Omental fat pad (tissue), 4 donors: ENCODE results near the gene LCLAT1. TPM values are rescaled to one million over a fixed set of nuclear protein-coding genes. Genes with fewer than 3 reads are reported as not detected.

Experiments
- ATAC-seq: fragments of 150-250 bp; one replicate; pipeline ENCODE4 v1.9.1; 2016; ENCODE audit warnings: mild to moderate bottlenecking, moderate library complexity; ENCODE audit not compliant: low FRiP score
- DNase-seq: peaks from one replicate; pipeline ENCODE4 v3.0.0-alpha.2; 2019; ENCODE audit warnings: low spot score
- total RNA-seq, 4 donors: library from RNA; depleted of rRNA; stranded (reverse); fragments of >200 nt; gene quantifications; one replicate each; pipeline ENCODE4 v1.1.0, GENCODE V29; 2016
- TF ChIP-seq, protein P1 (sequence below), 3 donors: fragments of 450-650 bp; IDR thresholded peaks; one replicate each; pipeline ENCODE4 v1.5.1; 2016 to 2017; ENCODE audit warnings: antibody characterized with exemption in 3 of 3, mild to moderate bottlenecking in 3 of 3, moderate library complexity in 2 of 3

Gene LCLAT1
- total RNA-seq, 4 donors from 2014 or later, result 6.7 to 10.9 (median 8.7) TPM

DNA sequence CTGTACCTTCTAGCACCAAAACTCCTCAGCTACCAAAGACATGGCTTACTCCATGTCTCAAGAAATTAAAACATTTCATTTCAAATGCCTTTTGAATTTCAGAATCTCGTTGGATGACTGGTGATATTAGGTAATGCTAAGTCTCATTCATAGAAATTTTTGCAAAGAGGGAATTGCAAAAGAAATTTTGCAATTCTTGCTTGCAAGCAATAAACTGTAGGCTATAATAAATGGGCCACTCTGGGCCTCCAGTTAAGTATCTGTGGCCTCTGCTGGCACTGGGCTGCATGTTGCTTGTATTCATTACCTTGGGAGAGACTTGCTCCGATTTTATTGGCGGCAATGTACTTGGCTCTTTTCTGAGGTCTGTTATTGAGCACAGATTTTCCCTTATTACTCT lies 2.8 kb upstream of the LCLAT1 start:
- no peak for ATAC-seq
- DNase-seq, result no peak
- TF ChIP-seq, protein P1, sequence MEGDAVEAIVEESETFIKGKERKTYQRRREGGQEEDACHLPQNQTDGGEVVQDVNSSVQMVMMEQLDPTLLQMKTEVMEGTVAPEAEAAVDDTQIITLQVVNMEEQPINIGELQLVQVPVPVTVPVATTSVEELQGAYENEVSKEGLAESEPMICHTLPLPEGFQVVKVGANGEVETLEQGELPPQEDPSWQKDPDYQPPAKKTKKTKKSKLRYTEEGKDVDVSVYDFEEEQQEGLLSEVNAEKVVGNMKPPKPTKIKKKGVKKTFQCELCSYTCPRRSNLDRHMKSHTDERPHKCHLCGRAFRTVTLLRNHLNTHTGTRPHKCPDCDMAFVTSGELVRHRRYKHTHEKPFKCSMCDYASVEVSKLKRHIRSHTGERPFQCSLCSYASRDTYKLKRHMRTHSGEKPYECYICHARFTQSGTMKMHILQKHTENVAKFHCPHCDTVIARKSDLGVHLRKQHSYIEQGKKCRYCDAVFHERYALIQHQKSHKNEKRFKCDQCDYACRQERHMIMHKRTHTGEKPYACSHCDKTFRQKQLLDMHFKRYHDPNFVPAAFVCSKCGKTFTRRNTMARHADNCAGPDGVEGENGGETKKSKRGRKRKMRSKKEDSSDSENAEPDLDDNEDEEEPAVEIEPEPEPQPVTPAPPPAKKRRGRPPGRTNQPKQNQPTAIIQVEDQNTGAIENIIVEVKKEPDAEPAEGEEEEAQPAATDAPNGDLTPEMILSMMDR (IDR thresholded peaks at IDR 0.05), result no peak

DNA sequence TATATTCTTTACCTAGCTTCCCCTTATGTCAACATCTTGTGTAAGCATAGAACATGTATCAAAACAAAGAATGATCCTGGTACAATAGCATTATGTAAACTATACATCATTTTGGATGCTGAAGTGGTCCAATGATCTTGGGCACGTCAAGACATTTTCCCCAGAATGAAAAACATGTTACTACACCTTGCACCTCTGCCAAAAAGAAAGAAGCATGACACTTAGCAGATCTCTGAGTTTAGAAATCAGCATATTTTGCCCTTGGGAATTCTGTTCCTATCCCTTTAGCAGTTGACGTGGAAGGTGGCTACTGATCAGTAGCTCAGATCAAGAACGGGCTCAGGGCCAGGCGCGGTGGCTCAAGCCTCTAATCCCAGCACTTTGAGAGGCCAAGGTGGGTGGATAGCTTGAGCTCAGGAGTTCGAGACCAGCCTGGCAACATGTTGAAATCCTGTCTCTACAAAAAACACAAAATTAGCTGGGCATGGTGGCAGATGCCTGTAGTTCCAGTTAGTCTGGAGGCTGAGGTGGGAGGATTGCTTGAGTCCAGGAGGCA lies 1.7 kb upstream of the LCLAT1 start:
- TF ChIP-seq, protein P1 (IDR thresholded peaks at IDR 0.05), result no peak
- no peak for DNase-seq
- no peak for ATAC-seq

DNA sequence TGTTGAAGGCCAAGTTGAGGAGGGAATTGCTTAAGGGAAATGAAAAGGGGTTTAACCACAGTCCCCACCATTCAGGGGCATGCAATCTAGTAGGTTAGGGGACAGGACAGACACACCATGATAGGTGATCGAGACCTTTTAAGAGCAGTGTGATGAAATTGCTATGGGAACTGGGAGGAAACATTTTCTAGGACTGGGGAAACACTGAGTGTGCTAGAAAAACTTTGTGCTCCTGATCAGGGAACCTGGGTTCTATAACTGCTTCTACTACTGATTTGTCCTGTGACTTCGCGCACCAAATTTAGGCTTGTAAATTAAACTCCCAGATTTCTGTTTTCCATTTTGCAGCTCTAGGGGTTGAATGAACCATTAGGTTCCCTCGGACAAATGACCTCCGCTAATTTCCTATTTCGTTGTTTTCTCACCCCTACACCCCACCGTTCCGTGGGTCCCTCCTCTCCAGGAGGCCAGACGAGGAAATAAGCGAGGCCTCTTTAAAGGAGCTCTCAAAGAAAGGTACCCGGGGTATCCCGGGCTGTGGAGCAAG lies 371 bp upstream of the LCLAT1 start:
- TF ChIP-seq, protein P1 (IDR thresholded peaks at IDR 0.05), result no peak
- DNase-seq (no peak), ATAC-seq (no peak)

DNA sequence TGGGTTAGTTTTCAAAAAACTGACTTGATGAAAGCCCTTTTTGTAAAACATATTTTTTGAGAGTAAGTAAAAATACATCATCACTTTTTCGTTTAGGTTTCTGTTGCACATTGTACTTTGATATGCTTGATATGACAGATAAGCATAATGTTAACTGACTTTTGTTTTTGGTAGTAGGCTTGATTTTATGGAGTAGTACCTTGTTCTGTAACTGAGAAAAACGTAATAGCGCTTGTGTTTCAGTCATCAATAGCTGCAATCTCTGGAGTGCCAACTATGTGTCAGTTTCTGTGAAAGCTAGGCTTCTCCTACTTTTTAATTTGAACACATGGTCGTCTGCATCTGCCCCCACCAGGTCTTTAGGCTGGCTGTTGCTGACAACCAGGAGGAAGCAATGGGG lies 1.3 kb downstream of the LCLAT1 start:
- DNase-seq, result no peak
- TF ChIP-seq, protein P1 (IDR thresholded peaks at IDR 0.05), result no peak
- no peak for ATAC-seq

DNA sequence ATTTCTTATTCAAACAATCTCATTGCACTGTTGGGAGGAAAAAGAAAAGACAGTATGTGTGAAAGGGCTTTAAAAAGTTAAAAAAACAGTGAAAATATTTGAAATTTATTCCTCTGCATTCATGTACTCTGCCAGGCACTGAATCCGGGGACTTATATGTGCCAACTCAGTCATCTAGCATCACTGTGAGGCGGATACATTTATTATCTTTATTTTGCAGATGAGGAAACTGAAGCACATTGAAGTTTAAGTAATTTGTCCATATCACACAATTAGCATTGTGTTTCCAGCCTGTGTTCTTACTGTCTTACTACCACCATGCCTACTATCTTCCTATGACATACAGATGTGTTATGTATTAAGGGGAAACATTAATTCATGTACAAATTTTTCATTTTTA lies 1.8 kb downstream of the LCLAT1 start:
- TF ChIP-seq, protein P1 (IDR thresholded peaks at IDR 0.05), result no peak
- ATAC-seq (no peak), DNase-seq (no peak)

DNA sequence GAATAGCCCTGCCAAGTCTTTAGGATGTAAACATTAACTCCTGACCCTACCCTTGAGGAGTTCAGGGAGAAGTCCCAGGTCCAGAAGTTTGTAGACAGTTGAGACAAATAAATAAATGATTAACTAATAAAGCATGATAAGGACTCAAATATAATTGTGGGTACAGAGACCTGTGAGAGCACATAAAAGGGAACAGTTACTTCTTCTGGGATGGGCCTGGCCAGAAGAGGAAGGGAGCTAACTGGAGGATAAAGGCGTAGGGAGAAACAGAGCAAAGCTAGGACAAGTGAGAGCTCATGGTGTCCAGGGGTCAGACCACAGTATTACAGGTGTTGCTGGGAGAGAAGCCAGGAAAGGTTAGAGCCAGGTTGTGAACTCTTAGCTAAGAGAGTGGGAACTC lies 3.0 kb downstream of the LCLAT1 start:
- DNase-seq, result no peak
- ATAC-seq, result no peak
- TF ChIP-seq, protein P1 (IDR thresholded peaks at IDR 0.05), result no peak

DNA sequence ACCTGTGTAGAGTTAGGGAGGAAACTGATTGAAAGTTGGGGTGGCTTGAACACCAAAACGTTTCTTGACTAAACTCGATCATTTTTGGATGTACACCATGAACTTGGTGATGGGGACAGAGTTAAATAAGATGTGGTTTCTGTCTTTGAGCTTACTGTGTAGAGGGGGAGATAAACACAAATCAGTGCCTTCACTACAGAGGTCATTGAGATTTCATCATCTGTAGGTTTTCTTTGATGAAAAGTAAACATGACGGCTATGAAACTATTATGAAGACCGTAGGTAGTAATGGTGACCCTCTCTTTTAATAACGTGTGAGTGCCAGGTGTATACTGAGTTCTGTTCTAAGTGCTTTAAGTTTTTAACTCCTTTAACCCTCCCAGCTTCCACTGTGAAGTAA lies 6.5 kb downstream of the LCLAT1 start:
- ATAC-seq (no peak), DNase-seq (no peak)
- TF ChIP-seq, protein P1 (IDR thresholded peaks at IDR 0.05), result no peak
